Adrenal gland (tissue), 12 donors: ENCODE results near the gene CPTP. TPM values are rescaled to one million over a fixed set of nuclear protein-coding genes. Genes with fewer than 3 reads are reported as not detected.
A peak's percentile ranks its signal among the peaks of the same experiment; 100 is the strongest.

Experiments used
- DNase-seq, 7 donors: peaks; one replicate each; pipeline ENCODE4 v3.0.0-alpha.2; 2019 to 2020
- H3K27ac ChIP-seq, 5 donors: fragments of 200-600 bp; sonication (generic) in 4 of 5; 1 replicate in 3 of 5; 2 replicates in 2 of 5; pipeline versions ENCODE4 v1.5.1 to v1.8.0; 2016 to 2020; ENCODE audit warnings: mild to moderate bottlenecking in 1 of 5
- H3K27me3 ChIP-seq: fragments of 200-600 bp; 2 replicates; pipeline ENCODE4 v1.8.0; 2021
- H3K36me3 ChIP-seq, 2 donors: fragments of 200-600 bp; replicated peaks in 1 of 2; 1 replicate in 1 of 2; 2 replicates in 1 of 2; pipeline versions ENCODE4 v1.5.1 to v1.8.0; 2018 to 2022
- H3K4me1 ChIP-seq, 2 donors: fragments of 200-600 bp; replicated peaks in 1 of 2; 1 replicate in 1 of 2; 2 replicates in 1 of 2; pipeline versions ENCODE4 v1.5.1 to v1.8.0; 2018 to 2021
- H3K4me3 ChIP-seq, 4 donors: fragments of 200-600 bp; sonication (generic) in 3 of 4; one replicate each; pipeline ENCODE4 v1.5.1; 2016 to 2018
- H3K9me3 ChIP-seq, 3 donors: fragments of 200-600 bp; sonication (generic) in 1 of 3; replicated peaks in 1 of 3; 1 replicate in 2 of 3; 2 replicates in 1 of 3; pipeline versions ENCODE4 v1.5.1 to v1.8.0; 2016 to 2021
- CTCF ChIP-seq, 6 experiments: fragments of 450-650 bp in 4 of 6; fragments of 200-600 bp in 2 of 6; sonication (generic) in 1 of 6; IDR thresholded peaks; 1 replicate in 5 of 6; 2 replicates in 1 of 6; pipeline versions ENCODE4 v1.5.1 to v1.8.0; 2016 to 2021; ENCODE audit warnings: antibody characterized with exemption in 6 of 6, mild to moderate bottlenecking in 2 of 6, moderate library complexity in 1 of 6
- POLR2A ChIP-seq, 2 donors: fragments of 450-650 bp; IDR thresholded peaks; one replicate each; pipeline ENCODE4 v1.6.1; 2017; ENCODE audit warnings: antibody characterized with exemption in 2 of 2, mild to moderate bottlenecking in 2 of 2, moderate library complexity in 1 of 2
- WGBS, 4 donors: extraction: QIAGEN DNeasy Blood & Tissue Kit in 2 of 4; methylation state at CpG; one replicate each; pipeline versions ENCODE4 v1.1.5 to v1.1.7; 2013 to 2017; 5-methylcytosine and 5-hydroxymethylcytosine counted together
- intact Hi-C, 2 donors: fragments of 100-400 bp; cut with DNase I; formaldehyde crosslinking; loops; one replicate each; pipeline versions ENCODE4 v1.14.1 to v1.15.0; 2022 to 2023
- polyA plus RNA-seq, 3 donors: library from polyadenylated mRNA; stranded (reverse); fragments of 200-250 nt in 2 of 3; fragments of 350-450 nt in 1 of 3; fragmentation: Illumina TruSeq in 1 of 3; extraction: RNeasy Lipid Tissue Mini Kit (QIAGEN cat#74804) in 1 of 3; gene quantifications; one replicate each; pipeline ENCODE4 v1.2.3, GENCODE V29; 2013 to 2014
- total RNA-seq, 9 donors: library from RNA; depleted of rRNA in 4 of 9; stranded (reverse); fragments of >200 nt in 4 of 9; fragments of 120-200 nt in 1 of 9; fragmentation: NEBNext Ultra II Directional in 1 of 9; extraction: Animal tissue kit (Norgen Biotek cat#: 25700) in 1 of 9; gene quantifications; one replicate each; pipeline versions ENCODE4 v1.1.0 to v1.2.4, GENCODE V29; 2013 to 2023
- donor health status: healthy with polysubstance abuse.
- donor health status: Bipolar disorder and iron deficiency.
- donor health status: DM: yes; HTN: yes; CAD: no.
- donor health status: DM: no; HTN: no; CAD: no.
- donor health status: DM: no; HTN: no; CAD: no.
- donor health status: DM: yes; HTN: yes; CAD: no.

CPTP gene
- total and polyA plus RNA-seq, 12 donors = 2.9 to 53.0 (median 29.0) TPM

GRCh38 chr1:1319646-1319941 is 5.0 kb upstream of the CPTP start:
- TF ChIP-seq POLR2A (IDR thresholded peaks at IDR 0.05) (no peak), CTCF (IDR thresholded peaks at IDR 0.05) (no peak)
- H3K36me3 ChIP-seq = peaks cover 0 to 34% of the 10 kb centered on the region in 2 donors

GRCh38 chr1:1320666-1321448 is 3.7 kb upstream of the CPTP start:
- intact Hi-C loops = no loop called here
- Histone ChIP-seq H3K27me3 (no peaks in the 10 kb centered on the region), H3K36me3 (peaks cover 0 to 27% of the 10 kb centered on the region in 2 donors), H3K9me3 (no peaks in the 10 kb centered on the region), H3K27ac (peak overlapping the region in 1 of 5 donors; percentile 12), H3K4me3 (no peak overlapping the region), H3K4me1 (peaks cover 20 to 38% of the 10 kb centered on the region in 2 donors)
- no peak for DNase-seq
- no peak for TF ChIP-seq CTCF (IDR thresholded peaks at IDR 0.05)
- TF ChIP-seq POLR2A (IDR thresholded peaks at IDR 0.05) = no peak
- WGBS, 4 donors = 59 to 79% (median 68%) methylated on average over 10 to 23 of the region's 23 CpGs

More at GRCh38 chr1:1319646-1319941, 5.0 kb upstream of the CPTP start:
- WGBS, 4 donors = 91 to 95% (median 92%) methylated on average over 11 to 13 of the region's 13 CpGs
- Histone ChIP-seq H3K9me3 (no peaks in the 10 kb centered on the region), H3K4me1 (peaks cover 14 to 30% of the 10 kb centered on the region in 2 donors), H3K27me3 (no peaks in the 10 kb centered on the region), H3K4me3 (no peak overlapping the region), H3K27ac (no peak overlapping the region)
- no peak for DNase-seq
- intact Hi-C loops = no loop called here

DNA sequence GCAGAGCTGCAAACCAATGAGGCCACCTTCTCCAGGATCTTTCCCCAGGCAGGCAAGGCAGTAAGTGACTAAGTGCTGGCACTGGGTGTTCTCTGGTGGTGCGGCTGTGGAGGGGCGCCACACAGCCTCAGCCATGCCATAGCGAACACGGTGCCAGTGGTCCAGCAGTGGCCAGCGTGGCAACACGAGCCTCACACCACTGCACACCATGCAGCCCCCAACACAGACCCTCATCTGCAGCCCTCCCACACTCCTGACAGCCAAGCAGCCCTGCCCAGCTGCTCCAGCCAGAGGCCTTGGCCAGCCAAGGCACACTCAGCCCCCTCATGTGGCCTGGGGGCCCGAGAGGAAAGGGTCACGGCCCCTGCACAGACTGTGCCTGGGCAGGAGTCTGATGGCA is 3.1 kb upstream of the CPTP start:
- Histone ChIP-seq H3K27me3 (no peaks in the 10 kb centered on the region), H3K4me1 (peaks cover 20 to 45% of the 10 kb centered on the region in 2 donors), H3K36me3 (peaks cover 0 to 21% of the 10 kb centered on the region in 2 donors), H3K4me3 (no peak overlapping the region), H3K9me3 (no peaks in the 10 kb centered on the region), H3K27ac (no peak overlapping the region)
- TF ChIP-seq POLR2A (IDR thresholded peaks at IDR 0.05) (no peak), CTCF (IDR thresholded peaks at IDR 0.05) (no peak)
- intact Hi-C loops = no loop called here
- no peak for DNase-seq
- 85 to 89% (median 88%) methylated on average over 6 to 8 of the region's 8 CpGs; no CpG with 5 or more reads in 1 of the 4 donors for WGBS, 4 donors

DNA sequence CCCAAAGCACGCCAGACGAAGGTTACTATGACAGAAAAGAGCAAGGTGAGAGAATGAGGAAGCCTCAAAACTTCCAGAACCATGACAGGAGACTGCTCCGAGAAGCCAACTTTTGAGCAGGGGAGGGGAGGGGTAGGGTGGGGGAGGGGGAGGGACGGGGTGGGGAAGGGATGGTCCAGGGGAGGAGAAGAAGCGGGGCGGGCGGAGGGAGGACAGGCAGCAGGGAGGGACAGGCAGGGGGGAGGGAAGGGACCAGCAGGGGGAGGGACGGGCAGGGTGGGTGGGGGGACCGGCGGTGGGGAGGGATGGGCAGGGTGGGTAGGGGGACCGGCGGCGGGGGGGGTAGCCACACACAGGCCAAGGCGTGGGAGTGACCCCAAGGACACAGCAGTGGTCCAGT is 2.2 kb upstream of the CPTP start:
- Histone ChIP-seq H3K4me1 (peaks cover 20 to 45% of the 10 kb centered on the region in 2 donors), H3K9me3 (no peaks in the 10 kb centered on the region), H3K36me3 (peaks cover 0 to 26% of the 10 kb centered on the region in 2 donors), H3K27ac (no peak overlapping the region), H3K4me3 (no peak overlapping the region), H3K27me3 (no peaks in the 10 kb centered on the region)
- DNase-seq = no peak
- 64 to 74% (median 71%) methylated on average over 5 to 14 of the region's 14 CpGs for WGBS, 4 donors
- TF ChIP-seq POLR2A (IDR thresholded peaks at IDR 0.05) (no peak), CTCF (IDR thresholded peaks at IDR 0.05) (no peak)
- intact Hi-C loops = no loop called here
